ENCODE results near the gene ARHGAP32.

The ARHGAP32 gene

GRCh38 chr11:129115652-129116586 is 76.2 kb downstream of the ARHGAP32 start:
- DNase-seq (ENCODE audit: low read depth in 2 of 2): no peak

GRCh38 chr11:129109701-129110100 is 82.4 kb downstream of the ARHGAP32 start:
- no peak for DNase-seq (ENCODE audit: low read depth in 2 of 2)

GRCh38 chr11:129106788-129107187 is 85.3 kb downstream of the ARHGAP32 start:
- no peak for DNase-seq (ENCODE audit: low read depth in 2 of 2)

- no peak for DNase-seq (ENCODE audit: low read depth in 2 of 2)
Observed at GRCh38 chr11:129102756-129103155, 89.4 kb downstream of the ARHGAP32 start.

- DNase-seq (ENCODE audit: low read depth in 2 of 2): no peak
Observed at GRCh38 chr11:129102225-129102624, 89.9 kb downstream of the ARHGAP32 start.

- DNase-seq (ENCODE audit: low read depth in 2 of 2): no peak
Observed at GRCh38 chr11:129093283-129093682, 98.8 kb downstream of the ARHGAP32 start.

- DNase-seq (ENCODE audit: low read depth in 2 of 2): no peak
Observed at GRCh38 chr11:129090056-129090455, 102.1 kb downstream of the ARHGAP32 start.

GRCh38 chr11:129089279-129089678 is 102.8 kb downstream of the ARHGAP32 start:
- no peak for DNase-seq (ENCODE audit: low read depth in 2 of 2)

GRCh38 chr11:129086976-129087375 is 105.1 kb downstream of the ARHGAP32 start:
- DNase-seq (ENCODE audit: low read depth in 2 of 2): no peak

GRCh38 chr11:129077191-129077590 is 114.9 kb downstream of the ARHGAP32 start:
- no peak for DNase-seq (ENCODE audit: low read depth in 2 of 2)

GRCh38 chr11:129075757-129076156 is 116.4 kb downstream of the ARHGAP32 start:
- no peak for DNase-seq (ENCODE audit: low read depth in 2 of 2)

- DNase-seq (ENCODE audit: low read depth in 2 of 2): no peak
Observed at GRCh38 chr11:129067454-129067853, 124.7 kb downstream of the ARHGAP32 start.

GRCh38 chr11:129066229-129066628 is 125.9 kb downstream of the ARHGAP32 start:
- no peak for DNase-seq (ENCODE audit: low read depth in 2 of 2)

- no peak for DNase-seq (ENCODE audit: low read depth in 2 of 2)
Observed at GRCh38 chr11:129063118-129063517, 129.0 kb downstream of the ARHGAP32 start.

GRCh38 chr11:129061492-129062230 is 130.5 kb downstream of the ARHGAP32 start:
- DNase-seq (ENCODE audit: low read depth in 2 of 2): no peak

GRCh38 chr11:129056916-129057315 is 135.2 kb downstream of the ARHGAP32 start:
- DNase-seq (ENCODE audit: low read depth in 2 of 2): no peak

- no peak for DNase-seq (ENCODE audit: low read depth in 2 of 2)
Observed at GRCh38 chr11:129055196-129055595, 136.9 kb downstream of the ARHGAP32 start.

- DNase-seq (ENCODE audit: low read depth in 2 of 2): no peak
Observed at GRCh38 chr11:129048911-129049310, 143.2 kb downstream of the ARHGAP32 start.

GRCh38 chr11:129045150-129045549 is 147.0 kb downstream of the ARHGAP32 start:
- no peak for DNase-seq (ENCODE audit: low read depth in 2 of 2)

- DNase-seq (ENCODE audit: low read depth in 2 of 2): no peak
Observed at GRCh38 chr11:129042503-129042902, 149.6 kb downstream of the ARHGAP32 start.

- DNase-seq (ENCODE audit: low read depth in 2 of 2): no peak
Observed at GRCh38 chr11:129041611-129042018, 150.5 kb downstream of the ARHGAP32 start.

- DNase-seq (ENCODE audit: low read depth in 2 of 2): no peak
Observed at GRCh38 chr11:129040934-129041333, 151.2 kb downstream of the ARHGAP32 start.

GRCh38 chr11:129035244-129035643 is 156.9 kb downstream of the ARHGAP32 start:
- no peak for DNase-seq (ENCODE audit: low read depth in 2 of 2)
